Ishikawa (cell line): Measurements from ENCODE around the gene EYA2.

Experiments
- CEBPB ChIP-seq: IDR thresholded peaks from 2 replicates; pipeline ENCODE4 v1.6.1; 2012
- EP300 ChIP-seq: IDR thresholded peaks from 2 replicates; pipeline ENCODE4 v1.6.1; 2012; ENCODE audit warnings: borderline replicate concordance
- TAF1 ChIP-seq: IDR thresholded peaks from 2 replicates; pipeline ENCODE4 v1.6.1; 2012; ENCODE audit warnings: low read depth, mild to moderate bottlenecking
- TEAD4 ChIP-seq: IDR thresholded peaks from 2 replicates; pipeline ENCODE4 v1.6.1; 2012
- TF ChIP-seq, protein P1 (sequence below): IDR thresholded peaks from 2 replicates; pipeline ENCODE4 v1.6.1; 2012
- TF ChIP-seq, protein P2 (sequence below): IDR thresholded peaks from 2 replicates; pipeline ENCODE4 v1.6.1; 2012; ENCODE audit warnings: low read depth, mild to moderate bottlenecking
- TF ChIP-seq, protein P3 (sequence below): IDR thresholded peaks from 2 replicates; pipeline ENCODE4 v1.6.1; 2012

DNA sequence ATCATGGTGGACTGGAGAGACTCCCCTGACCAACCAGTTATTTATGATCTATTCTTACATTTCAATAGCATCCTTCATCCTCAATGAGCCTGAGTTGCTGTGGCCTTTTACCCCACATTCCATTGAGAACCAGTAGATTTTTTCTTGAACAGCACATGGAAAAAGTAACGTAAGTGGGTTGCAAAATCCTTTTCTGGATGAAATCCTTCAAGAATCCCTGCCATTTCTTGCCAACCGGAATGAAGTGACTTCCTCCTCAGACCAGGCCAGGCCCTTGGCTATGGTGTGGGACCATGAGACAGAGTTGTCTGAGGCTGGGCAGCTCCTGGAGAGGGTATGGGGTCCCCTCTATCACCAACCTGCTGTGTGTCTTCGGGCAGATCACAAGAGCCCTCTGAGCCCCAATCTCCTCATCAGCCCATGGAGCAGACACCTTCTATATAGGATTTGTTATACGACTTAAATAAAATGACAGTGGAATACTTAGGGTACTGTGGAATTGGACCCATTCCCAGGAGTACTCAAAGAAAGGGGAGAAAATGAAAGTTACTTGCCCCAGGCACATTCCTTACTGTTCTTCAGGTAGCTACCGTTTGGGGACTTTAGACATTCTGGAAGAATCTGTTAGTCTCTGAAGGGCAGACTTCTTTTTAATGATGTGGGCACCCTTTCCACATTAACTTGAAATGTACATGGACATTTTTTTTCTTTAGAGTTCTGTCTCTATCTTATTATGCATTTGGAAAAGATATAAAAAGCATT is 10.9 kb downstream of the EYA2 start:
- TF ChIP-seq, protein P1, sequence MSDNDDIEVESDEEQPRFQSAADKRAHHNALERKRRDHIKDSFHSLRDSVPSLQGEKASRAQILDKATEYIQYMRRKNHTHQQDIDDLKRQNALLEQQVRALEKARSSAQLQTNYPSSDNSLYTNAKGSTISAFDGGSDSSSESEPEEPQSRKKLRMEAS, result no peak
- TF ChIP-seq TAF1 (no peak), TEAD4 (no peak), CEBPB (no peak), EP300 (no peak)
- TF ChIP-seq, protein P2, sequence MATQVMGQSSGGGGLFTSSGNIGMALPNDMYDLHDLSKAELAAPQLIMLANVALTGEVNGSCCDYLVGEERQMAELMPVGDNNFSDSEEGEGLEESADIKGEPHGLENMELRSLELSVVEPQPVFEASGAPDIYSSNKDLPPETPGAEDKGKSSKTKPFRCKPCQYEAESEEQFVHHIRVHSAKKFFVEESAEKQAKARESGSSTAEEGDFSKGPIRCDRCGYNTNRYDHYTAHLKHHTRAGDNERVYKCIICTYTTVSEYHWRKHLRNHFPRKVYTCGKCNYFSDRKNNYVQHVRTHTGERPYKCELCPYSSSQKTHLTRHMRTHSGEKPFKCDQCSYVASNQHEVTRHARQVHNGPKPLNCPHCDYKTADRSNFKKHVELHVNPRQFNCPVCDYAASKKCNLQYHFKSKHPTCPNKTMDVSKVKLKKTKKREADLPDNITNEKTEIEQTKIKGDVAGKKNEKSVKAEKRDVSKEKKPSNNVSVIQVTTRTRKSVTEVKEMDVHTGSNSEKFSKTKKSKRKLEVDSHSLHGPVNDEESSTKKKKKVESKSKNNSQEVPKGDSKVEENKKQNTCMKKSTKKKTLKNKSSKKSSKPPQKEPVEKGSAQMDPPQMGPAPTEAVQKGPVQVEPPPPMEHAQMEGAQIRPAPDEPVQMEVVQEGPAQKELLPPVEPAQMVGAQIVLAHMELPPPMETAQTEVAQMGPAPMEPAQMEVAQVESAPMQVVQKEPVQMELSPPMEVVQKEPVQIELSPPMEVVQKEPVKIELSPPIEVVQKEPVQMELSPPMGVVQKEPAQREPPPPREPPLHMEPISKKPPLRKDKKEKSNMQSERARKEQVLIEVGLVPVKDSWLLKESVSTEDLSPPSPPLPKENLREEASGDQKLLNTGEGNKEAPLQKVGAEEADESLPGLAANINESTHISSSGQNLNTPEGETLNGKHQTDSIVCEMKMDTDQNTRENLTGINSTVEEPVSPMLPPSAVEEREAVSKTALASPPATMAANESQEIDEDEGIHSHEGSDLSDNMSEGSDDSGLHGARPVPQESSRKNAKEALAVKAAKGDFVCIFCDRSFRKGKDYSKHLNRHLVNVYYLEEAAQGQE, result no peak
- TF ChIP-seq, protein P3, sequence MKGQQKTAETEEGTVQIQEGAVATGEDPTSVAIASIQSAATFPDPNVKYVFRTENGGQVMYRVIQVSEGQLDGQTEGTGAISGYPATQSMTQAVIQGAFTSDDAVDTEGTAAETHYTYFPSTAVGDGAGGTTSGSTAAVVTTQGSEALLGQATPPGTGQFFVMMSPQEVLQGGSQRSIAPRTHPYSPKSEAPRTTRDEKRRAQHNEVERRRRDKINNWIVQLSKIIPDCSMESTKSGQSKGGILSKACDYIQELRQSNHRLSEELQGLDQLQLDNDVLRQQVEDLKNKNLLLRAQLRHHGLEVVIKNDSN, result no peak
